ENCODE measurements around the gene CACNA1B.
"Not testable (repeated sequence)": the region's sequence is repeated elsewhere in the genome, so short reads cannot be mapped to it uniquely, and the experiment has no call there.

The CACNA1B gene

GRCh38 chr9:137885121-137885520, 7.5 kb downstream of the CACNA1B start:
- DNase-seq (ENCODE audit: low read depth in 2 of 2) = not testable (repeated sequence)

- not testable (repeated sequence) for DNase-seq (ENCODE audit: low read depth in 2 of 2)
These were observed 11.0 kb downstream of the CACNA1B start for GRCh38 chr9:137888621-137889020.

DNA sequence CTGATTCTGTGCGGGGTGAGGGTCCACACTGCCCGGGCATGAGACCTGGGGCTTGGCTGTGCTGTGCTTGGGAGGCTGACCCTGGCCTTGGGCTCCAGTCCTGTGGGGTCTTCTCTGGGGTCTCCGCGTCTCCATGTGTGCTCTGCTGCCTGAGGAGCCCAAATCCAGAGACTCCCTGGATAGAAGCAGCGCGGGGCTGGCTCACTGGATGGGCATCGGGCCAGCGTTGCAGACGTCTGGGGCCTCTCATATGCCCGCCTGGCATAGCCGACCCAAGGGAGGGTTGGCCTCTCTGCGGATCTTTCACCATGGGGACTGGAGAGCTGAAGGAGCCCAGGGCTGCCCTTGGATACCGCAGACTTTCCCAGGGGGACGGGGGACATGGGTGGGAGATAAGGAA, 12.4 kb downstream of the CACNA1B start:
- not testable (repeated sequence) for DNase-seq (ENCODE audit: low read depth in 2 of 2)

DNA sequence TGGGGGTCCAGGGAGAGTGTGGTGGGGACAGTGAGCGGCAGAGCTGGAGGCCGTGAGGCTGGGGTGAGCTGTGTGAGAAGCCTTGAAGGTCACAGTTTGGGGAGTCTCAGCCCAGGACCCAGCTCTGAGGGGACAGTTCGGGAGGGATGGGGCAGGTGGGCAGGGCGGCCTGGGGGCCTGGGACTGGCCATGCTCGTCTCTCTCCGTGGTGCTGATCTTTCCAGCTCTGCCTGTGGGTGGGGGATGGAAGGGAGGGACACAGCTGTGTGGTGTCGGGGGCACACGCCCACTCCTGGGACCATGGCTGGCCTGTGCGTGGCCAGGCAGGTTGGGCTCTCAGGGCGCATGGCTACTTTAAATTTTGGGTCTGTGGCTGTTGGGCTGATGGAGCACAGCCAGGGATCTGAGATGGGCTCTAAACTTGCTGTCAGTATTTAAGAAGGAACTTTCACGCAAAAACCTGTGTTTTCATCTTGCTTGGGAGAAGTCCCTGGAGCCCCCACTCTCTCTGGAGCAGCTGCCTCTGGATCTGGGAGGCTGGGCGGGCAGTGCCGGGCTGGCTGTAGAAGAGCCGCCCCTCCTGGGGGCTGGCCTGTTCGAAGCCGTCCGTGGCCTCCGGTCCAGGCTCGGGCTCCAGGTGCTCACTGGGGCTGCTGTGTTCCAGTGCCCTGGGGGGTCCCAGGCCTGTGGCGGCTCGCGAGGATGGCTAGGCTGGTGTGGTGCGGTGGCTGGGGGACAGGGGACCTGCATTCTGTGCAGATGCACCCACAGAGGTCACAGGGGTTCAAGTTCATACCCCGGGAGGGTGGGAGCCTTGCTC, 13.4 kb downstream of the CACNA1B start:
- not testable (repeated sequence) for DNase-seq (ENCODE audit: low read depth in 2 of 2)

GRCh38 chr9:137891588-137892423, 14.2 kb downstream of the CACNA1B start:
- no peak for DNase-seq (ENCODE audit: low read depth in 2 of 2)

DNA sequence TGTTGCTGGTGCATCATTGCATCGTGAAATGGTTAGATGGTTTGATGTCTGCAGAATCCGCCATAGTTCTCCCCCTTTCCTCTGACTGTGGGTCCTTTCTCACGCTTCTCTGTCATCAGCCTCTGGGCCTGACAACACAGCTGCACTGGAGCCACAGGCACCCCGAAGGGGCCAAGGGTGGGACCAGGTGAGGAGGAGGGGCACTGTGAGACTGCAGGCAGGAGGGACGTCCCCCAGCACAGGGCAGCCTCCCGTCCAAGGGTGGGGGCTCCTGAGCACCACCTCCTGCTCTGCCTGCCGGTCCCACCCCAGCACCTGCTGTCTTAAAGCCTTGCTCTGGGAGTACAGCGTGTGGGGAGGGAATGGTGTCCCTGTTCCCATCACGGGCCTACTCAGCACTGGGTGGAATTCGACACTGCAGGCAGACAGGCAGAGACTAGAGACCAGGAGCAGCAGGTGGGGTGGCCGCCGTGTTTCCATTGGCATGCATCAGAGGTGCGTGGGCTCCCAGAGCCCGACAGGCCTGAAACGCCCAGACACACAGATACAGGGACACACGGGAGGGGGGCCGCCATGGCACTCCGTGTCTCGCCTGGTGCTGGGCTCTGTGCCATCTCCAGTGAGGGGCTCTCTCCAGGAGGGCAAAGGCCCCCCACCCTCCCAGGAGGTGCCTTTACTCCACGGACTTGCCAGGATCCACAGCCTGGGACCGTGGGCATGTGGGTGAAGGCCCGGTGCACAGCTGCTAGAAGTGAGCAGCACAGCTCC, 15.0 kb downstream of the CACNA1B start:
- DNase-seq (ENCODE audit: low read depth in 2 of 2) = no peak

- DNase-seq (ENCODE audit: low read depth in 2 of 2) = no peak
These were observed 16.1 kb downstream of the CACNA1B start for GRCh38 chr9:137893670-137894069.

DNA sequence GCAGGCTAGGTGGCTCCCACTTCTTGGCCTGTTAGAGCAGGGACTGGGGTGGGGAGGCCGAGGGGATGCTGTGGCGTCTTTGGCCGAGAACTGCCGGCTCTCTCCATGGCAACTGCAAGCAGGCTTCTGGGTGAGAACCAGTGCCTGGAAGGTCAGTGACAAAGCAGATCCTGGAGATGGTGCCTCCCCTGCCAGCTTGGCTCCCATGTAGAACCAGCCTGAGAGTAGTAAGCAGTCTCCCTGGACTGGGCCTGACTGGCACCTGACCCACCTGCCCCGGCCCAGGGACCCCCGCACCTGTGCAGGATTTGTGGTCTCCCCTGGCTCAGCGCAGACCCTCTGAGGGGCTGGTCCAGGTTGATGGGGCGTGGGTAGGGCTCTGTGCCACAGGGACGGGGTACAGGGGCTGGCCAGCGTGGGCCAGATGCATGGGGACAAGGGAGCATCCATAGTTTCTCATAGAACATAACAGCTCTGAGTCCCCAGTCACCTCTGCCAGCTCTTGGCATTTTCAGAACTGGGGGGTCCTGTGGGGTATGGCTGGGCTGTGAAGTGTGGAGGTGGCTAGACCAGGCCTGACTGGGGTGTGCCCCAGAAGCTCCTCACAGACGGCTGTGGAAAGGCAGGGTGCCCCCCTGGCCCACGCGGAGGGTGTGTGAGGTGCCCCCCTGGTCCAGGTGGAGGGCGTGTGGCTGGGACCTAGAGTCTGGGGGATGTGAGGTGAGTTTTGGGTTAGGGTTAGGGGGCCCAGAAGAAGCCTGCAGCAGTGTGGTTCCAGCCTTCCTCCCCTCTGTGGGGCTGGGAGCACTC, 22.2 kb downstream of the CACNA1B start:
- no peak for DNase-seq (ENCODE audit: low read depth in 2 of 2)

- DNase-seq (ENCODE audit: low read depth in 2 of 2) = no peak
These were observed 23.2 kb downstream of the CACNA1B start for GRCh38 chr9:137900584-137901310.

DNA sequence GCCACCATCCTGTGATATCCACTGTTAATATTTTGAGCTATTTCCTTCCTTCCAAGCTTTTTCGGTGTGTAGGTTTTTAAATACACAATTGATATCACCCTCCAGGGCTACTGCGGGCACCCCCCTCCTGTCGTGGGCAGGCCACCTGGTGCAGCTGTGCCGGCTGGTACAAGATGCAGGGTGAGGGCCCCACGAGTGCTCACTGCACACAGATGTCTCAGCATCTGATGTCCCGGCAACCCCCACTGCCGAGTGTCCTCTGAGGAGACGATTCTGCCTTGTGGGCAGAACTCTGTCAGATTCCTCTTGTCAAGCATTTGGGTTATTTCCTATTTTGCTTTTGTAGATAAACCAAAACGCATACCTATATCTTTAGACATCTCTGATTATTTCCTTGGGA, 25.1 kb downstream of the CACNA1B start:
- DNase-seq (ENCODE audit: low read depth in 2 of 2) = no peak

GRCh38 chr9:137905740-137906139, 28.2 kb downstream of the CACNA1B start:
- no peak for DNase-seq (ENCODE audit: low read depth in 2 of 2)

DNA sequence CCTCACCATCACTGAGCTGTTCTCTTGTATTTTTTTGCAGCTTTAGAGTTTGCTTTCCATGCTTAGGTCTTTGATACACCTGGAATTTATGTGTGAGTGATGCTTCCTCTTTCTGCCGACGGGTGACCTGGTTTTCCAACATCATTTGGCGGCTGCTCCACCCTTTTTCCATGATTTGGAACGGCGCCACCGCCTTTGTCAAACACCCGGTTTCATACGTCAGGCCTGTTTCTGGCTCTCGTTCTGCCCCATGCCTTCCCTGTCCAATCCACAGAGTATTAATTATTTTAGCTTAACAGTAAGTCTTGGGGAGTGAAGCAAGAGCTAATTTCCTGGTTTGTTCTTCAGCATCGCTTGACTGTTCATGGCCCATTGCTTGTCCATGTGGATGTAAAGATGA, 30.2 kb downstream of the CACNA1B start:
- no peak for DNase-seq (ENCODE audit: low read depth in 2 of 2)

DNA sequence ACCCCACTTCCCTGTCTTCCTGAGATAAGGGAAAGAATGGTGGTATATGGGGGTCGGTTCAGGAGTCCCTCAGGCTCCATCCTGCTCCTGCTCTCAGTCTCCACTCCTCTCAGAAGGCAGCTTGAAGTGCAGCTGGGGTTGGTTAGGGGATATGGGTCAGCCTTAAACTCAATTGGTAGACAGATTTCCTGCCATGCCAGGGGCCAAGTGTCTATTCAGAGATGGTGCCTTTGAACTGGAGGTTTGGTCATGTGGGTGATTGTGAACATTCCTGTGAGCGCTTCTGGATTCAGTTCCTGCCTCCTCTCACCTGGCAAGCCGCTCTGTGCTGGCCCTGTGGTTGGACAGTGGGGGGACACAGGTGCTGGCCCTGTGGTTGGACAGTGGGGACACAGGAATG, 35.1 kb downstream of the CACNA1B start:
- DNase-seq (ENCODE audit: low read depth in 2 of 2) = no peak

DNA sequence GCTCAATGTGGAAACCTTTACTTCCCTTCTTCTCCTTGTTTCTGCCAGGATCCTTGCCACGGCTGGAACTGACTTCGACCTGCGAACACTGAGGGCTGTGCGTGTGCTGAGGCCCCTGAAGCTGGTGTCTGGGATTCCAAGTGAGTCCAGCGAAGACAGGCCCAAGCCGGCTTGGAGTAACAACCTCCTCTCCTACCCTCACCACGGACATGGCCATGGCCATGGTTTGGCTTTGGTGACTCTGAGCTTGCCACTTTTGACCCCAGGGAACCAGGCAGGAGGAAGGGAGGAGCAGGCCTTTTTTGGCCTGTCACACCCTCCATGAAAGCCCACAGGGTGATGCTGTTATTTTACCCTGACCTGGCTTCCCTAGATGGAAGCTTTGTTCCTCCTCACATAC, 35.5 kb downstream of the CACNA1B start:
- no peak for DNase-seq (ENCODE audit: low read depth in 2 of 2)

GRCh38 chr9:137913771-137914767, 36.5 kb downstream of the CACNA1B start:
- no peak for DNase-seq (ENCODE audit: low read depth in 2 of 2)

GRCh38 chr9:137916540-137916939, 39.0 kb downstream of the CACNA1B start:
- no peak for DNase-seq (ENCODE audit: low read depth in 2 of 2)

DNA sequence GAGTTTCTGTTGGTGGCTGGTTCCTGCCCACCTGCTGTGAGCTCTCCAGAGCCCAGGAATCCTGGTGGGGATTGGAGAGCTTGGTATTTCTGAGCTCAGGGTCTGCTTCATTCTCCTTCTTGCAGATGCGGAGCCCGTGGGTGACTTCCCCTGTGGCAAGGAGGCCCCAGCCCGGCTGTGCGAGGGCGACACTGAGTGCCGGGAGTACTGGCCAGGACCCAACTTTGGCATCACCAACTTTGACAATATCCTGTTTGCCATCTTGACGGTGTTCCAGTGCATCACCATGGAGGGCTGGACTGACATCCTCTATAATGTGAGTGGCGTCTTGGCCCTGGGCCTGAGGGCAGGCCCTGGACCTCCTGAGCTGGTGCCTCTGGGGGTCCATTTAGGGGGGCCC, 39.5 kb downstream of the CACNA1B start:
- DNase-seq (ENCODE audit: low read depth in 2 of 2) = no peak

- no peak for DNase-seq (ENCODE audit: low read depth in 2 of 2)
These were observed 40.2 kb downstream of the CACNA1B start for GRCh38 chr9:137917795-137918194.

- DNase-seq (ENCODE audit: low read depth in 2 of 2) = no peak
These were observed 40.9 kb downstream of the CACNA1B start for GRCh38 chr9:137918331-137919094.

Data from stimulated activated CD8-positive, alpha-beta memory T cell treated with anti-CD3 and anti-CD28 coated beads, Interleukin-7, amount 100 ng/mL, for 1 hour (primary cell).